ENCODE results near the gene BRD2. TPM values are rescaled to one million over a fixed set of nuclear protein-coding genes. Genes with fewer than 3 reads are reported as not detected.

Gene BRD2
- total RNA-seq, 1 experiment from 2014 or later: 222 TPM

GRCh38 chr6:33004940-33005339 lies 36.5 kb downstream of the BRD2 start (continued):
- TF ChIP-seq ATF6 (CRISPR knock-in tag; IDR thresholded peaks at IDR 0.05) (no peak), NFATC4 (CRISPR knock-in tag; IDR thresholded peaks at IDR 0.05) (no peak), CTCF (IDR thresholded peaks at IDR 0.05) (no peak), HMGA2 (CRISPR knock-in tag; IDR thresholded peaks at IDR 0.05) (no peak)

GRCh38 chr6:33007831-33008400 lies 39.5 kb downstream of the BRD2 start:
- peak overlapping the region; percentile 23; the same call in 1 of the 2 replicates for H3K27ac Mint-ChIP-seq
- no peak for DNase-seq (ENCODE audit: low spot score)
- H3K36me3 Mint-ChIP-seq: peaks cover 15% of the 10 kb centered on the region
- ChIA-PET POLR2A (no interaction called here), CTCF (interaction anchor here (0.6 to 2.3 kb wide), 4 partner anchors 24 to 164 kb away, joined by 3 to 11 read pairs (median 5); no protein-coding TSS in a partner anchor)
- peak overlapping the region; percentile 82 for H3K4me3 Mint-ChIP-seq
- H3K4me1 Mint-ChIP-seq: peaks cover 31% of the 10 kb centered on the region
- TF ChIP-seq ARID4B (CRISPR knock-in tag; IDR thresholded peaks at IDR 0.05; ENCODE audit: borderline replicate concordance): no peak
- TF ChIP-seq ZNF317 (CRISPR knock-in tag; IDR thresholded peaks at IDR 0.05; ENCODE audit: borderline replicate concordance, low read depth): no peak
- TF ChIP-seq STAT6 (CRISPR knock-in tag; conservative IDR thresholded peaks at IDR 0.05; ENCODE audit: low read depth): no peak
- TF ChIP-seq MAX (CRISPR knock-in tag; IDR thresholded peaks at IDR 0.05): no peak
- no peak for TF ChIP-seq ZNF532 (CRISPR knock-in tag; IDR thresholded peaks at IDR 0.05; ENCODE audit: borderline replicate concordance)
- TF ChIP-seq SP1 (CRISPR knock-in tag; conservative IDR thresholded peaks at IDR 0.05): no peak
- no peak for TF ChIP-seq GABPB1 (CRISPR knock-in tag; IDR thresholded peaks at IDR 0.05)
- no peak for TF ChIP-seq E2F1 (CRISPR knock-in tag; IDR thresholded peaks at IDR 0.05)
- no peaks in the 10 kb centered on the region for H3K9me3 Mint-ChIP-seq
- no peaks in the 10 kb centered on the region; the same call in 1 of the 2 replicates for H3K27me3 Mint-ChIP-seq (ENCODE audit: low read depth)
- ATAC-seq: no peak

Measured in WTC11 (cell line).